GM23248 (cell line): Measurements from ENCODE around the gene SPATS2L.

ENCODE experiments used
- EZH2 ChIP-seq: fragments of 200-600 bp; sonication (generic); IDR thresholded peaks from 2 replicates; pipeline ENCODE4 v1.6.1; 2018; ENCODE audit warnings: antibody characterized with exemption, mild to moderate bottlenecking; ENCODE audit not compliant: insufficient read depth, poor library complexity, severe bottlenecking
- EZH2phosphoT487 ChIP-seq: fragments of 200-600 bp; sonication (generic); IDR thresholded peaks from 2 replicates; pipeline ENCODE4 v1.6.1; 2018; ENCODE audit warnings: antibody characterized with exemption, moderate library complexity, mild to moderate bottlenecking, low read depth; ENCODE audit not compliant: insufficient read depth

DNA sequence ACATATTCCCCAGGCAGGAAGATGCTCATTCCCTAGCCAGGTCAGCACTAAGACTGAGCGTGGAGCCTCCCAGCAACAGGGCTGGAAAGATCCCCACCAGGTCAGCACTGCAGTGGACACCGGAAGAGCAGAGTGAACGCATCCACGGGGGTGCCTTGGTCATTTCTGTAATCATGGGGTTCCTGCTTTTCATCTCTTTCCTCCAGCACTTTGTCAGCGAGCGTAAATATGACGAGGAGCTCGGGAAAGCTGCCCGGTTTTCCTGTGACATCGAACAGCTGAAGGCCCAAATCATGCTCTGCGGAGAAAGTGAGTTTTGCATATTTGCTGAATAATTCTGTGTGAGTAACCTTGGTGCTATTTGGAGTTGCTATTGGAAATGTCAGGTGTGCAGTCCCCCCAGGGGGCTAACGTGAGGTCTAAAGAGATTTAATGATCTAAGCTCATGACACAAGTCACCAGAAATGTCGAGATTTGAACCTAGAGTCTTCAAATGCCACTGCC, 163.3 kb downstream of the SPATS2L start:
- TF ChIP-seq EZH2, result no peak
- no peak for TF ChIP-seq EZH2phosphoT487
